CD14-positive monocyte (primary cell): Measurements from ENCODE around the gene NLRC3. TPM values are rescaled to one million over a fixed set of nuclear protein-coding genes. Genes with fewer than 3 reads are reported as not detected.

Experiments
- DNase-seq, 3 donors: peaks; one replicate each; pipeline ENCODE4 v3.0.0-alpha.2; 2011 to 2022
- H2AFZ ChIP-seq: 2 replicates; pipeline ENCODE4 v1.6.0; 2012; ENCODE audit warnings: mild to moderate bottlenecking, low read depth, low read length, inconsistent platforms; ENCODE audit not compliant: insufficient read depth, poor library complexity, severe bottlenecking
- H3K27ac ChIP-seq, 2 donors: 1 replicate in 1 of 2; 2 replicates in 1 of 2; pipeline ENCODE4 v1.5.1; 2012 to 2013; ENCODE audit warnings: low read length in 2 of 2, control low read depth in 1 of 2, inconsistent platforms in 1 of 2, low read depth in 1 of 2, mild to moderate bottlenecking in 1 of 2
- H3K27me3 ChIP-seq, 2 donors: one replicate each; pipeline versions ENCODE4 v1.6.0 to v1.6.1; 2011 to 2013; ENCODE audit warnings: low read length in 2 of 2; ENCODE audit not compliant: control insufficient read depth in 2 of 2, insufficient read depth in 2 of 2
- H3K36me3 ChIP-seq, 2 donors: replicated peaks in 1 of 2; 1 replicate in 1 of 2; 2 replicates in 1 of 2; pipeline versions ENCODE4 v1.5.1 to v1.6.1; 2012 to 2013; ENCODE audit warnings: low read length in 2 of 2, control low read depth in 1 of 2, inconsistent platforms in 1 of 2, mild to moderate bottlenecking in 1 of 2; ENCODE audit not compliant: insufficient read depth in 2 of 2, control insufficient read depth in 1 of 2
- H3K4me1 ChIP-seq, 2 donors: 1 replicate in 1 of 2; 2 replicates in 1 of 2; pipeline versions ENCODE4 v1.5.1 to v1.6.1; 2012 to 2013; ENCODE audit warnings: low read length in 2 of 2, control low read depth in 1 of 2, inconsistent platforms in 1 of 2, mild to moderate bottlenecking in 1 of 2, moderate library complexity in 1 of 2; ENCODE audit not compliant: insufficient read depth in 2 of 2, control insufficient read depth in 1 of 2
- H3K4me2 ChIP-seq: replicated peaks from 2 replicates; pipeline ENCODE3; 2012; ENCODE audit warnings: low read length, moderate library complexity, mild to moderate bottlenecking; ENCODE audit not compliant: poor library complexity, severe bottlenecking; ENCODE audit errors: extremely low read depth
- H3K4me3 ChIP-seq, 3 experiments: fragments of 200-600 bp in 1 of 3; sonication (generic) in 1 of 3; replicated peaks in 1 of 3; 1 replicate in 2 of 3; 2 replicates in 1 of 3; pipeline ENCODE4 v1.5.1; 2011 to 2013; ENCODE audit warnings: low read length in 3 of 3, mild to moderate bottlenecking in 3 of 3, control low read depth in 2 of 3, low read depth in 2 of 3, inconsistent platforms in 1 of 3, moderate library complexity in 1 of 3
- H3K79me2 ChIP-seq: 2 replicates; pipeline ENCODE4 v1.6.0; 2012; ENCODE audit warnings: mild to moderate bottlenecking, control low read depth, inconsistent platforms, low read length, moderate library complexity; ENCODE audit not compliant: insufficient read depth
- H3K9ac ChIP-seq: 2 replicates; pipeline ENCODE4 v1.6.0; 2017; ENCODE audit warnings: low read length, mild to moderate bottlenecking; ENCODE audit not compliant: insufficient read depth, poor library complexity, severe bottlenecking
- H3K9me3 ChIP-seq, 2 donors: replicated peaks in 1 of 2; 1 replicate in 1 of 2; 2 replicates in 1 of 2; pipeline versions ENCODE4 v1.5.1 to v1.6.1; 2012 to 2013; ENCODE audit warnings: low read length in 2 of 2, control low read depth in 1 of 2; ENCODE audit not compliant: control insufficient read depth in 1 of 2, insufficient read depth in 1 of 2
- H4K20me1 ChIP-seq: 2 replicates; pipeline ENCODE4 v1.6.0; 2012; ENCODE audit warnings: mild to moderate bottlenecking, low read length, control low read depth, moderate library complexity; ENCODE audit not compliant: insufficient read depth
- H3K27ac Mint-ChIP-seq, 7 donors: one replicate each; pipeline ENCODE4 v1.8.0; 2020; ENCODE audit warnings: mild to moderate bottlenecking in 7 of 7, mixed read lengths in 7 of 7, moderate library complexity in 6 of 7, inconsistent platforms in 2 of 7
- H3K27me3 Mint-ChIP-seq, 3 donors: one replicate each; pipeline ENCODE4 v1.8.0; 2021 to 2022; ENCODE audit warnings: low read depth in 3 of 3, mild to moderate bottlenecking in 3 of 3, mixed read lengths in 3 of 3, moderate library complexity in 3 of 3, inconsistent platforms in 1 of 3
- H3K36me3 Mint-ChIP-seq, 2 donors: one replicate each; pipeline ENCODE4 v1.8.0; 2020; ENCODE audit warnings: mixed read lengths in 2 of 2, inconsistent platforms in 1 of 2, mild to moderate bottlenecking in 1 of 2
- H3K4me1 Mint-ChIP-seq: one replicate; pipeline ENCODE4 v1.8.0; 2020; ENCODE audit warnings: mild to moderate bottlenecking, mixed read lengths
- H3K4me3 Mint-ChIP-seq, 2 donors: one replicate each; pipeline ENCODE4 v1.8.0; 2020; ENCODE audit warnings: mild to moderate bottlenecking in 2 of 2, mixed read lengths in 2 of 2, moderate library complexity in 1 of 2
- H3K9me3 Mint-ChIP-seq, 7 donors: one replicate each; pipeline ENCODE4 v1.8.0; 2020 to 2022; ENCODE audit warnings: mixed read lengths in 7 of 7, mild to moderate bottlenecking in 6 of 7, moderate library complexity in 6 of 7, inconsistent platforms in 2 of 7
- CTCF ChIP-seq: fragments of 200-600 bp; IDR thresholded peaks from one replicate; pipeline ENCODE4 v1.8.0; 2022; ENCODE audit warnings: antibody characterized with exemption, mild to moderate bottlenecking
- WGBS: methylation state at CpG from one replicate; pipeline ENCODE4 v1.1.5; 2013; ENCODE audit warnings: missing lambda C conversion rate; ENCODE audit not compliant: insufficient coverage; 5-methylcytosine and 5-hydroxymethylcytosine counted together
- intact Hi-C, 2 donors: fragments of 100-400 bp; cut with micrococcal nuclease; formaldehyde crosslinking; loops; one replicate each; pipeline versions ENCODE4 v1.15.0 to v1.15.1; 2023
- polyA plus RNA-seq, 3 donors: library from polyadenylated mRNA; depleted of rRNA in 1 of 3; unstranded in 2 of 3; stranded (reverse) in 1 of 3; fragments of 300-500 nt in 2 of 3; fragments of >200 nt in 1 of 3; fragmentation: Illumina TruSeq in 2 of 3; gene quantifications; 1 replicate in 2 of 3; 2 replicates in 1 of 3; pipeline ENCODE4 v1.2.3, GENCODE V29; 2012 to 2021

NLRC3 gene
- polyA plus RNA-seq, 3 donors: 0.03 to 0.07 (median 0.06) TPM

- no peak for DNase-seq
- no peaks in the 10 kb centered on the region for H3K9me3 ChIP-seq
- Mint-ChIP-seq H3K36me3 (peaks cover 34 to 55% of the 10 kb centered on the region in 2 donors), H3K4me1 (peaks cover 24% of the 10 kb centered on the region), H3K4me3 (no peak overlapping the region), H3K9me3 (no peaks in the 10 kb centered on the region), H3K27ac (peak overlapping the region in 1 of 7 donors; percentile 14), H3K27me3 (peaks cover 0 to 1% (median under 1%) of the 10 kb centered on the region in 3 donors)
- H3K4me1 ChIP-seq: peaks cover 12% of the 10 kb centered on the region in 2 donors
- no peaks in the 10 kb centered on the region for H3K27me3 ChIP-seq
- peaks cover 11 to 47% of the 10 kb centered on the region in 2 donors for H3K36me3 ChIP-seq
- H3K4me3 ChIP-seq: no peak overlapping the region
- peaks cover 18% of the 10 kb centered on the region for H3K79me2 ChIP-seq
- H4K20me1 ChIP-seq: no peaks in the 10 kb centered on the region
- no peak overlapping the region for H3K9ac ChIP-seq
- no peak overlapping the region for H3K27ac ChIP-seq
- H3K4me2 ChIP-seq: no peak overlapping the region
- 96% methylated on average over 4 of the region's 7 CpGs for WGBS
- H2AFZ ChIP-seq: no peak overlapping the region
- intact Hi-C loops: no loop called here
- no peak for TF ChIP-seq CTCF
Measured at GRCh38 chr16:3607161-3607560, 30.0 kb upstream of the NLRC3 start.

GRCh38 chr16:3606441-3606840 lies 29.2 kb upstream of the NLRC3 start:
- 97% methylated on average over 9 of the region's 11 CpGs for WGBS
- H3K27me3 ChIP-seq: no peaks in the 10 kb centered on the region
- intact Hi-C loops: no loop called here
- H3K4me1 Mint-ChIP-seq: peaks cover 19% of the 10 kb centered on the region
- no peak overlapping the region for H2AFZ ChIP-seq
- peaks cover 0 to 2% (median 0%) of the 10 kb centered on the region in 3 donors for H3K27me3 Mint-ChIP-seq
- no peak overlapping the region for H3K9ac ChIP-seq
- no peak overlapping the region for H3K4me3 Mint-ChIP-seq
- H3K36me3 ChIP-seq: peaks cover 19 to 54% of the 10 kb centered on the region in 2 donors
- H3K9me3 Mint-ChIP-seq: peaks cover 0 to 3% (median 0%) of the 10 kb centered on the region in 7 donors
- no peak for DNase-seq
- no peak for TF ChIP-seq CTCF
- no peak overlapping the region for H3K4me2 ChIP-seq
- H4K20me1 ChIP-seq: no peaks in the 10 kb centered on the region
- H3K4me3 ChIP-seq: no peak overlapping the region
- H3K9me3 ChIP-seq: no peaks in the 10 kb centered on the region
- H3K27ac ChIP-seq: no peak overlapping the region
- peaks cover 9 to 10% of the 10 kb centered on the region in 2 donors for H3K4me1 ChIP-seq
- peaks cover 11% of the 10 kb centered on the region for H3K79me2 ChIP-seq
- no peak overlapping the region for H3K27ac Mint-ChIP-seq
- peaks cover 41 to 63% of the 10 kb centered on the region in 2 donors for H3K36me3 Mint-ChIP-seq
